Middle frontal gyrus (tissue), 1 donor: ENCODE results near the gene CIAO2B.

ENCODE experiments used
- DNase-seq: peaks from one replicate; pipeline ENCODE4 v3.0.0-alpha.2; 2015; ENCODE audit warnings: low spot score; ENCODE audit errors: extremely low spot score

Gene CIAO2B

DNA sequence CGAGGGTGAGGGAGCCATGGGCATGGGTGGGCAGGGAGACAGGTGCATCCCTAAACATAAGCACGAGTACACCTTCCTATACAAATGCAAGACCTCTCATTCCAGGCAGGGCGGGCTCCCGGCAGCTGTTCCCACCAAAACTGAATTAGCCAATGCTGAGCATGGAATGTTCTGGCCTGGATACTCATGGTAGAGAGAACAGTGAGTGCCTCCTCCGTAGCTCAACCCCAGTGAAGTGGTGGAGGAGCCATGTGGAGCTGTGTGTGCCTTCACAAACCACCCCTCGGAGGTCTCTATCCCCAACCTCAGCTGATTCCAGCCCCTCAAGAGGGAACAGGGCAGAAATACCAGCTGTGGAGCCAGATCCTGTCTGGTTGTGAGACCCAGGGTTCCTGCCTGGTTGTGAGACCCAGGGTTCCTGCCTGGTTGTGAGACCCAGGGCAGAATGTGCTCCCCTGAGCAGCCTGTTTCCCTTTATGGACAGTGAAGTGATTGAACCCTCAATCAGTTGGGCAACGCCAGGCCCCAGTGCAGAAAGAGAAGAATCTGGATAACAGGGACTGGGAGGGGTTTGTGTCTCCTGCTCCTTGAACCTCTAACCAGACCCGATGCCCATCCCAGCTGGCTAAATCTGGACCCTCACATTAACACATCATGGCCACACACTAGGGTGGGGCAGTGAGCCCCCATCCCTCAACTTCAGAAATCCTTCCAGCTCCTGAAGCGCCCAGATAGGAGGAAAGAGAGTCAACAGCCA is 13.1 kb downstream of the CIAO2B start:
- no peak for DNase-seq

DNA sequence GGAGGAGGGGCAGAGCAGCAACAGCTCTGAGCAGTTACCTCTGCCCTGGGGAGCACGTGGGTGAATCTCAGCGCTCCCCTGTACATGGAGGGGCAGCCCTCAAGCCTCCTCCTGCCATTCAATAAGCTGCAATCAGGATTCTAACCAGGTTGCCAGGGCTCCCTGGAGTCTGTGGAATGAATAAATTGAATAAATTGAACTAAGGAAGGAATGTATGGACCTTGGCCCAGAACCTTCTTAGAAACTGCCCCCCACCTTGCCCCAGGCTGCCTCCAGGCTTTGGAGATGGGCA is 14.0 kb downstream of the CIAO2B start:
- no peak for DNase-seq

DNA sequence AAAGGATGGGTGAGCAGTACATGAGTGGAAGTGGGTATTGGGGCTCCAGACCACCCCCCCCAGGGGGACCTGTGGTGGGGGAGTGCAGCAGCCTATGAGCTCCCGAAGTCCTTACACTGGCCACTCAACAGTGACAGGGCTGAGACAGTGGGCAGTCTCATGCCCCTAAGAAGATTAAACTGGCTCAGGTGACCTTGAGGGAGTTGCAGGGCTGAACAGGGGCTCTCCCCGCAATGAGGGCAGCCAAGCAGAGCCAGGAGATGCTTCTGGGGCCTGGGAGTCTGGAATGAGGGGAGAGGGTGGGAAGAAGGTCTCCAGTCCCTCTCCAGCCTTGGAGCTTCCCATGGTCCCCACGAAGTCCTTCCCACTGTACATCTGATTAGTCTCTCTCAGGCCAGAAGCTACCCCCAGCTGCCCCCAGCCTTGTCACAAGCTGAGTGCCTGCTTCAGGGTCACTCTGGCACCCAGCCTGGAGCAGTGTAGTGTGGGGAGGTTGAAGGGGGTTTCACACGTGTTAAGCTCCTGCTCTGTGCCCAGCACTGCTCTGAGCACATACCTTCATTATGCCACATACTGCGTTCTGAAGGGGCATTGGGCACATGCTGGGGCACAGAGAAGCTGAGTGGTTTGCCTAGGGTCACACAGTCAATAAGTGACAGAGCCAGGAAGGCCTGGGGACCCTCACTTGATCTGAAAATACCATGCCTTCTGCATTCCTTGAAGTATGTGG is 14.5 kb downstream of the CIAO2B start:
- DNase-seq = no peak

DNA sequence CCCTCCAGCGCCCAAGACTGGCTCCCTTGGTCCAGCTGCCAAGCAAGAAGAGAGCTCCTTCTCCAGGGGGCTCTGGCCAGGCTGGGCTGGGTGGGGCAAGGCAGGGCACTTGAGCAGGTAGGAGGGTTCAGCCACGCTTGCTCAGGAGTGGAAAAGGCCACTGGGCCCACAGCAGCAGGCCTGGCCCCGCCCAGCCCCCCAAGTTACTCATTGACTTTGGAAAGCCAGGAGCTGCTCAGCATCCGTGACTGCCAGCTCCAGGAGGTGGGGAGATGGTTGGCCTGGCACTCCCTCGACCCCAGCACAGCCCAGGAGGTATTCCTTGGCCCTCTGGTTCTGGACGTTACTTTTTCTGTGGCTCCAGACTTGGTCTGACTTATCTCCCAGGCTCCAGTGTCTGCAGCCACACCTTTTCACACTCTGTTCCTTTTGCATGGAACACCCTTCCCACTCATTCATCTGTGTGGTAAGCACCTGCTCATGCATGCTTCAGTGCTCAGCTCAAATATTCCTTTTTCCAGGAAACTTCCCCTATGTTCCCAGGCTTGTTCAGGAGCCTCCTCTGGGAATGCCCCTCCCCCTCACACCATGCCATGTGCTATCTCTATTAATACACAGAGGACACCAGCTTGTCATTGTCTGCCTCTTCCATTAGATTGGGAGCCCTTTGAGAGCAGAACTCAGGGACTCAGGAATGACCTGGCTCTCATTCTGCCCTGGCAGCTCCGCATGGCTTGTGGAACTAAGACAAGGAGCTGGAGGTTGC is 15.2 kb downstream of the CIAO2B start, which contains the start of gene CDH16:
Gene CDH16 (minus strand): TSS at position 83 of the 766 bp plus-strand sequence. CDS start 820 bp downstream, outside the sequence.
- no peak for DNase-seq

DNA sequence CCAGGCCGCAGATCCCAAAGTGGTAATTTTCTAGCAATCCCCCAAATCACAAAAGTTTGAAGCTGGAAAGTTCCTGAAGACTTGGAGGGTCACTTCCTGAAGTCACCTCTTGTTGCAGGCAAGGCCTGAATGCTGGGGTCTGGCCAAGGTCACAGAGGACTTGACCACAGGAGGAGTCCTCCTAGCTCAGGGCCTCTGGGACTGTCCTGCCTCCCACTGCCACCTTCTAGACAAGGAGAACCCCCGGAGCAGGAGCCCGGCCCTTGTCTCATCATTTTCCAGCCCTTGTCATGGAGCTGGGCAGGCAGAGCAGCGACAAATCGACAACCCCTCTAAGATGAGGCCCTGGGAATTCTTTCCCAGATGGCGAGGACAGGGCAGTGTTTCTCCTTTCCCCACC is 15.8 kb downstream of the CIAO2B start:
- no peak for DNase-seq

DNA sequence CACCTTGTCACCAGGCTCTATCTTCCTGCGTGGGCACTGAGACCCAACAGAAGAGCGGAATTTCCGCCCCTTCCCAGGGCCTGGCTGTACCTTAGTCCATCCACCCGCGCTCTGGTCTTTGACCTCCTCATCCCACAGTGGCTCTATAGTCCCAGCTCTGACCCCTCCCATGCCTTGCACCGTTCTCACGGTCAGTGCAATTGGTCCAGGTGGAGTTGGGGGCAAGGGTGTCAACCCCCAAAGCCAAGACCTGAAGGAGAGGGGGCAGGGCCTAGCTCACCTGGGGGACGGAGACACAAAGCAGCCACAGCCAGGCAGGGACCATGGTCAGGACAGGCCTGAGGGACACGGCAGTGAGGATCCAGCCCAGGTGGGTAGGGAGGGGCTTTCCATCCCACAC is 16.5 kb downstream of the CIAO2B start:
- DNase-seq = no peak

DNA sequence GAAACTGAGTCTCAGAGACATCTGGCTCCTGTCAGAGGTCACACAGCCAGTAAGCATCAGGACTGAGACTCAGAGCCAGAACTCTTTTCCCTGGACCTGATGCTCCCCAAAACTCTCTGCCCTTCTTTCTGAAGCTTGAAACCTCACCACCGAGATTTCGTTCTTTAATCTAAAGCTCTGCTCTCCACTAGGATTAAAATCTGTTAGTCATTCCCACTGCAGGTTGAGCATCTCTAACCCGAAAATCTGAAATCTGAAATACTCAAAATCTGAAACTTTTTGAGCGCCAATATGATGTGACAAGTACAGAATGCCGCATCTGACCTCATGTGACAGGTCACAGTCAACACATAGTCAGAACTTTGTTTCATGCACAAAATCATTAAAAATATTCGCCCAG is 17.7 kb downstream of the CIAO2B start:
- DNase-seq = no peak

DNA sequence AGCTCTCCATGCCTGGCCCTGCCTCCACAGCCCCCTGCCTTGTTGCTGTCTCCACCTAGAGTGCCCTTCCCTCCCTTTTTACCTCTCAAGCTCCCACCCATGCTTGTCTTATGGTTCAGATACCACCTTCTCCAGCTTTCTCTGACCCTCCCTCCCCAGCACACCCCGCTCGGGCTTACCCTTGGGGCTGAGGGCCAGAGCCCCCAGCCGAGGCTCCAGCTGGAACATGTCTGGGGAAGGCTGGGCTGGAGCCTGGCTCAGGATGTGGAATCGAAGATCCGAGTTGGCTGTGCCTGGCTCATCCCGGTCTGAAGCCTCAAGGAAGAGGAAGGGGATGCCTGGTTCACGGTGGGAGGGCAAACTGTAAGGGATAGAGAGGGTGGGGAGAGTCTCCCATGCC is 19.2 kb downstream of the CIAO2B start:
- no peak for DNase-seq

DNA sequence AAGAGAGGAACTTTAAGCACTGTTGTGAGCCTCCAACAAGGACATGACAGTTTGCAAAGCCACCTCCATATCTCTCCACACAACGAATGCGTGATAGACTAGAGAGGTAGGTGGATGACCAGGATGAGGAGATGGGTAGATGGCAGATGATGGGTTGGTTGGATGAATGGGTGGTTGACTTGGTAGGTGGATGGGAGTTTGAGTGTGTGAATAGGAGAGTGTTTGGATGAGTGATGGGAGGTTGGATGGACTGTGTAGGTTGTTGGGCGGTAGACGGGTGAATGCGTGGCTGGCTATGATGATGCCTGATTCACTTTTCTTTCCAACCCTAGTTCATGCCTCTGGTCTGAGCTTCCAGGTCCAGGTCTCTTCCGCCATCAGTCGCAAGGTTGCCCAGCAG is 19.7 kb downstream of the CIAO2B start:
- DNase-seq = no peak

DNA sequence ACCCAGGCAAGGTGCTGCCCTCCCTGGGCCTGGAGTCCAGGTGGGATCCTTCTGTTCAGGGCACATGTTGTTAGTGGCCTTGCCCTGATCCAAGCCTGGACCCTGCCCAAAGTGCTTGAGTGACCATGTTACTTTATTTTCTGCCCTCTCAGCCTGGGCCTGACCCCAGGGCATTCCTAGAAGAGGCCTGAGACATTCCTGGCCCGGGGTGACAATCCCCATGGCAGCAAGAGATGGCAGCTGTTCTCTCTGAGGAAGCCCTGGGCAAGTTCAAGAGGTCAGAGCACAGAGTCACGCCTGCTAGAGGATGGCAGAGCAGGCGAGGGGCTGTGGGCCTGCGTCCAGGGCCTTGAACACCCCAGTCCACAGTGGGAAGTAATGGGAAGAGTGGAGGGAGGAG is 20.5 kb downstream of the CIAO2B start:
- no peak for DNase-seq

DNA sequence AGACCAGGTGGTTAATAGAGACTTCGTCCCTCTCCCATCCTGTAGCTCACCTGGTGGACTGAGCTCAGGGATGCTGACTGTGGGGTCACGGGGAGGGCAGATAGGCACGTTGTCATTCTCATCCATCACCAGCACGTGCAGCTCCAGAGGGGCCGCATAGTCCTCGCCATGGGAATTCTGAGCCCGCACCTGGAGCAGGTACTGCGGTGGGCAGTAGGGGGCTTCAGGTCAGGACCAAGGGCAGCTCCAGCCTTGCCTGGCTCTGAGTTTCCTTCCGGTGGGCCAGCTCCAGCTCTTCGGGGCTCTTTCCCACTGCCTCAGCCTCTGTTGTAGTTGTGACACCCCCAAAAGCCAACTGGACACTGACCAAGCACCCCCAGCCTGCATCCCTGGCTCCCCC is 21.1 kb downstream of the CIAO2B start:
- no peak for DNase-seq

DNA sequence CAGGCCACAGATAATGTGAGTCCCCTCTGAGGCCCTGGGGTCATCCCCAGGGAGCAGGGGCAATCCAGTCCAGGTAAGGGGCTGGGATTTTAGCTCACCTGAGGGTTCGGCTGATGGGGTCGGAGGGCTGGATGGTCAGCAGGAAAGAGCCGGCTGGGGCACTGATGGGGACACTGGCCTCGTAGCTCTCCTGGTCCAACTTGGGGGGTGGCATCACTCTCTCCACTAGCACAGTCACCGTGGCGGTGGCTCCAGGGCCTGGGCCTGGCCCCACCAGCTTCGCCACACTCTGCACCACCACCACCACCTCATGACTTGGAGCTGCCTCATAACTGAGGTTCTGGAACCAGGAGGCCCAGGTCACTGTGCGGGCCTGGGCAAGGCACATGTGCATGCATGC is 22.4 kb downstream of the CIAO2B start:
- DNase-seq = no peak

DNA sequence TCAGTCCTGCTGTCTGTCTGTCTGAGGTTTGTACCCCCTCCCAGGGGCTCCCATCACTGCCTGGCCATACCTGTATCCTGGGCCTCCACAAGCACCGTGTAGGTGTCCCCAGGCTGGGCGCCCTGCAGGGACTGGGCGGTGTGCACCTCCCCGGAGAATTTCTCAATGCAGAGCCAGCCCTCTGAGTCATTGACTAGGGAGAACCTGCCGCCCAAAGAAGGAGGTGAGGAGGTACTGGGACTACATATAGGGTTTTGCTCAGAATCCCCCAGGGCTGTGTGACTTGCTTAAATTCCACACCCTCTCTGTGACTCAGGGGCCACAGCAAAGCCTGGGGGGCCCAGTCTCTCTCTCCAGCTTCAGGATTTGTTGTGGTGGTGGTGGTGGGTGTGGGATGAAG is 23.1 kb downstream of the CIAO2B start:
- no peak for DNase-seq

DNA sequence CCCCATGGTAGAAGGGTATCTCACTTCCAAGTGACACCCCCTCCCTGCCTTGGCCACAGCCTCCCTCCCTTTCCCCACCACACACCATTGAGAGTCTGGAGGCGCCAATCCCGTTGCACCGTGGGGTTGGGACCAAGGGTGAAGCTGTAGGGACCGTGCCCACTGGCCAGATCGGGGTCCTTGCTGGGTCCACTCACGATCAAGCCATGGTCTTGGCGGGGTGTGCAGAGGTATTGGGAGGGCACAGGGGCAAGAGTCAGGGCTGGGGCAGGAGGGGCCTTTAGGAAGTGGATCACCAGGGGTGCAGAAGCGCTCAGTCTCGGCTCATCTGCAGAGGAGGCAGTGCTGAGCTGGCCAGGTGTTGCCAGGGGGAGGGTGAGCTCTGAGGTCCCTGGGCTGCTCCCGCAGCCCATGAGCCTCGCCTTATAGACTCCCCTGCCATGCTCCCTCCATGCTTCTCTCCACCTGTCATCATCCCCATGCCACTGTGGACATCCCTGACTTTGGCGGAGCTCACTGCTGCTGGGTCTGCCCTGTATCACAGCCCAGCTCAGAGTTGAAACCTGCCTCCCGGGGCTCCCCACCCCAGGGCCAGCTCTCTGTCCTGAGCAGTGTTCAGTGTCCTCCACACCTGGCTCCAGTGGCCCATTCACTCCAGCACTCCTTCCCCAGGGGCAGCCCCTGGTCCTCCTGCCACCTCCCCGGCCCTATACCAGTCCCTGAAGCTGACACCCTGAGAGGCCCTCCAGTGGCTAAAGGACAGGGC is 23.8 kb downstream of the CIAO2B start:
- DNase-seq = no peak

DNA sequence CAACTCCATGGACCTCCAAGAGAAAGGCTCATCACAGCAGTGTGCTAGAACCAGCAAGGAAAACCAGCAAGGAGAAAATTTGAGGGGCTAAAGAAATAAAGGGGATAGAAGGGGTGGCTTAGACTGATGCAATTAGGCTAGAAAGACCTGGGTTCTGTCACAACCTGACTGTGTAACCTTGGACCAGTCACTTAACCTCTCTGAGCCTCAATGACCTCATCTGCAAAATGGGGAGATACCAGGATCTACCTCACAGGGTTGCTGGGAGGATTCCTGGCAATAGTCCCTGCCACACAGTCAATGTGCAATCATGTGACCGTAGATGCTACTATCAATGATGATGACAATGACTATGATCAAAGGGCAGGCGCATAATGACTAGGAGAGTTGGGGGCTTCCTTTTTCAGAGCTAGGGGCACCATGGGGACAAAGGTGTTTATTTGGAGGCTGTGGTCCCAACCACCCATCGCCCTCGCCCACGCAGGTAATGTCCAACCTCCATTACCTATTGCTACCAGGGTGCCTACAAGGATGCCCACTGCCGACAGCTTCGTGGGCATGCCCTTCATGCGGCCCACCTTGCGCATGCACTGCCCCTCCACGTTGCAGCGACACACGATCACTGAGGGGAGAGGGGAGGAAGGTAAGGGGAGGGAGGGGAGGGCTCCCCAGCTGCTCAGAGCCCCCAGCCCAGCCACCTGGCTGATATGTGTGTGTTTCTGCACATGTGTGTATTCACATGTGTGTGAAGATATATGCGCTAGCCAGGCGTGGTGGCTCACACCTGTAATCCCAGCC is 25.2 kb downstream of the CIAO2B start:
- DNase-seq = no peak

DNA sequence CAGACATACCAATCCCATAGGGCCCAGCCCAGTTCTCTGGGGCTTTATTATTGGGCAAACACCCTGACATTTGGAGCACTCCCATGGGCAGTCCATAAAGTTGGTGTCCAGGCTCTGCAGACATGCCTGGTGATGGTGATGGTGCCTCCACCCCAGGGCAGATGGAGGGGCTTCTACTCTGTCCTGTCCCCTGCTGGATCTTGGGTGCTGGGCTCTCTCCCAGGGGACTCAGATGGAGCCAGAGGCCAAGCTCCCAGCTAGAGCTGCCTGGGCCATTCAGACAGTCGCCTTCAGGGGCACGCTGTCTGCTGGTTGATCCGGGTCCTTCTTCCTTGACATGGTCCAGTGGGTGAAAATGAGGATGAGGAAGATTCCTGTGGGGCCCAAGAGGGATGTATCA is 26.1 kb downstream of the CIAO2B start:
- no peak for DNase-seq

DNA sequence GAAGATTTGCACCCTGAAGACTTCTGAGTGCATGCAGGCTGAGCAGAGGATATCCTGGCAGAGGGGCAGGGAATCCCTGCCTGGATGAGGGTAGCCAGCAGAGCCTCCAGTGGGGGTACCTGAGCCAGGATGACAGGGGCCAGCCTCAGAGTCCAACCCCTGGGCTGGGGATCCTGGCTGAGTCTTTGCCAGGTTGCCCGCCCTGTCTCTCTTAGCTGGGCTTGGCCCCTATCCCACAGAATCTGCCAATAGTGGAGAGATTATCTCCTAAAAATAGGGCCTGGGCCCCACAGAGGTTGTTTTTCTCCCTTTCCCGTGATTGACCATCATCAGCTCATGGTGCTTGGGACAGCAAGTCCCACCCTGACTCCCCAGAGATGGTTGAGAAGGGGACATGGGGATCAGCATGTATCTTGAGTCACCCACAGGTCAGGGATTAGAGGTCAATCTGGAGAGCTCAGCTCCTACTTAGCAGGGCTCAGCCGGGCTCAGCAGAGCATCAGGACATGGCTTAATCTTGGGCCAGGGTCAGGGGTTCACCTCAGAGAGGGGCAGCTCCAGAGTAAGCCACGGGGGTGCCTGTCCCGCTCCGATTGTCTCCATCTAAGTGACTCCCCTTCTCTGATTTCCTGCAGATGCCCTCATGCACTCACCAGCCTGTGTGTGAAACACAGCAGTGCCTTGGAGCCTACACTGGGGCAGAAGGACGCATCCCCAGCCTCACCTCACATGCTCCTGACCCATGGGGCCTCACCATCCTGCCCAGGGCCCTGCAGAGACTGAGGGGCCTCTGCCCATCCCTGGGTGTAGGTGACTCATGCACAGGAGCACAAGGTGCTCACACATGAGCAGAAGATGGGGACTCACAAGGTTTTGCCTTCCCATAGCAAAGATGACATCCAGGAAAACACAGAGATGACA is 27.0 kb downstream of the CIAO2B start:
- no peak for DNase-seq

DNA sequence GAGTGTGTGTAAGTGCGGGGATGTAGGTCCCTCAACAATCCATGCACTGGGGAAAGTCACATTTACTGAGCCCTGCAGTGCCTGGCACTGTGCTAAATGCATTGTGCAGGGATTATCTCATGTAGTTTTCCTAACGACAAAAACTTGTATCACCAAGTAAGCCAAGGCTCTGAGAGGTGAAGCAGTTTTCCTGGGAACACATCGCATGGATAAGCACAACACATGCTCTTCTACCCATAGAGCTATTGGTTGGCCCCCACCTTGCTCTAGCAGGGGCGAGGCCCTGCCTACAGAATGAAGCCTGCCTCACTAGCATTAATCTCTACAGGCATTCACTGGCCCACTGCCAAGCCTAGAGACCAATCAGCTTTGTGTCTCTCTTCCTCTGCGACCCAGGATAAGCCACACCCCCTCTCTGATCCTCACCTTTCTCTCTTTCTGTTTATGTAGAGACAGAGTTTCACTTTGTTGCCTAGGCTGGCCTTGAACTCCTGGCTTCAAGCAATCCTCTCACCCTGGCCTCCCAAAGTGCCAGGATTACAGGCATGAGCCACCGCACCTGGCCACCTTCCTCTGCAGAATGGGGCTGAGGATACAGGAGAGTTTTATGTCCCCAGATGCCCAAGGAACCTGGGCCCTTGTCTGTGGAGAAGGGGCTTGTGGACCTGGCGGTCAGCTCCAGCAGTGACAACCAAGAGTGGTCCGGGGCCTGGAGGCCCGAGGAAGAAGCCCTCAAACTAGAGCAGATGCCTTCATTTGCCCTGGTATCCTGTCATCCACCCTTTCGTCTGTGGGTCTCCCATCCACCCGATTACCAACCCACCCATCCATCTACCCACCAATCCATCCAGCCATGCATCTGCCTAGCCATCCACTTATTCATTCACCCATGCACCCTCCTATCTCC is 28.3 kb downstream of the CIAO2B start:
- DNase-seq = no peak
